ENCODE results near the gene HERPUD2.
"Not testable (repeated sequence)": the region's sequence is repeated elsewhere in the genome, so short reads cannot be mapped to it uniquely, and the experiment has no call there.

DNA sequence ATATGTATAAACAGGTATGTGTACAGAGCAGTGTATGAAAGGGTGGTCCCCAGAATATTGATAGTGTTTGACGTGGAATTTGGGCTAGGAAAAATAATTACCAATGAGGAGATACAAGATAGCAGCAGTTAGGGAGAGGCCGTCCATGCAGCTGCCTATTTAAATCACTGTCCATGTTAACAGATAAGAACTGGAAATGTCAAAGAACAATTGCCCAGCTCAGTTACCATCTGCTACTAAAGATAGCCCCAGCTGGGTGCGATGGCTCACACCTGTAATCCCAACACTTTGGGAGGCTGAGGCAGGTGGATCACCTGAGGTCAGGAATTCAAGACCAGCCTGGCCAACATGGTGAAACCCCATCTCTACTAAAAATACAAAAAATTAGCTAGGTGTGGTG, 3.4 kb upstream of the HERPUD2 start:
- TF ChIP-seq, protein P1, sequence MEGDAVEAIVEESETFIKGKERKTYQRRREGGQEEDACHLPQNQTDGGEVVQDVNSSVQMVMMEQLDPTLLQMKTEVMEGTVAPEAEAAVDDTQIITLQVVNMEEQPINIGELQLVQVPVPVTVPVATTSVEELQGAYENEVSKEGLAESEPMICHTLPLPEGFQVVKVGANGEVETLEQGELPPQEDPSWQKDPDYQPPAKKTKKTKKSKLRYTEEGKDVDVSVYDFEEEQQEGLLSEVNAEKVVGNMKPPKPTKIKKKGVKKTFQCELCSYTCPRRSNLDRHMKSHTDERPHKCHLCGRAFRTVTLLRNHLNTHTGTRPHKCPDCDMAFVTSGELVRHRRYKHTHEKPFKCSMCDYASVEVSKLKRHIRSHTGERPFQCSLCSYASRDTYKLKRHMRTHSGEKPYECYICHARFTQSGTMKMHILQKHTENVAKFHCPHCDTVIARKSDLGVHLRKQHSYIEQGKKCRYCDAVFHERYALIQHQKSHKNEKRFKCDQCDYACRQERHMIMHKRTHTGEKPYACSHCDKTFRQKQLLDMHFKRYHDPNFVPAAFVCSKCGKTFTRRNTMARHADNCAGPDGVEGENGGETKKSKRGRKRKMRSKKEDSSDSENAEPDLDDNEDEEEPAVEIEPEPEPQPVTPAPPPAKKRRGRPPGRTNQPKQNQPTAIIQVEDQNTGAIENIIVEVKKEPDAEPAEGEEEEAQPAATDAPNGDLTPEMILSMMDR (IDR thresholded peaks at IDR 0.05), result not testable (repeated sequence)
- not testable (repeated sequence) for TF ChIP-seq POLR2A, POLR2AphosphoS5 (IDR thresholded peaks at IDR 0.05)

Data from prostate gland (tissue), 2 donors.